ENCODE data around the gene ATP6V0B. TPM values are rescaled to one million over a fixed set of nuclear protein-coding genes. Genes with fewer than 3 reads are reported as not detected.

Gene ATP6V0B
- total and polyA plus RNA-seq, 2 of the 13 experiments (the other 11 are each of a cell fraction or from before 2014, with no cell fraction given) = 157 to 161 TPM

- no peak overlapping the region for H3K4me2 ChIP-seq (ENCODE audit: low read depth, low read length)
- POLR2A ChIA-PET = interaction anchor here (1.1 to 1.2 kb wide), 2 partner anchors 17 to 48 kb away, joined by 3 to 4 read pairs; no protein-coding TSS in a partner anchor
- intact Hi-C loops (cut with micrococcal nuclease; ENCODE audit: unreplicated experiment) (loop anchor here (2.0 kb wide), 1 partner anchor 42 kb away; no protein-coding TSS in a partner anchor), in situ Hi-C loops (cut with HindIII; ENCODE audit: extremely low pct_ligation_motif_present, low pct_unique_long_range_greater_than_20kb) (loop anchor here (5.0 kb wide), 1 partner anchor 37 kb away; the partner anchor contains the start of gene SLC6A9)
- no peak overlapping the region for H2AFZ ChIP-seq (ENCODE audit: low read length)
- no peaks in the 10 kb centered on the region for H3K79me2 ChIP-seq (ENCODE audit: insufficient read depth, low read length)
- no peaks in the 10 kb centered on the region for H3K27me3 ChIP-seq (ENCODE audit: control insufficient read depth in 1 of 2, insufficient read depth in 2 of 2, low read length in 2 of 2)
- 46% methylated on average over 5 of the region's 15 CpGs for WGBS (ENCODE audit: low lambda C conversion rate)
- no peak overlapping the region for H3K4me3 ChIP-seq (replicated peaks in 1 of 3; ENCODE audit: insufficient read depth in 1 of 3, low read depth in 2 of 3, low read length in 3 of 3)
- CTCF ChIA-PET (ENCODE audit: low intra/inter-chr PET ratio, low total read pairs) = interaction anchor here (1.3 to 1.5 kb wide), 2 partner anchors 41 to 53 kb away, joined by 6 to 8 read pairs; no protein-coding TSS in a partner anchor
- peak; percentile 50 for FAIRE-seq
- peaks cover 2 to 3% of the 10 kb centered on the region in 2 experiments; a peak in 2 of 5 replicates for H3K36me3 ChIP-seq (replicated peaks in 1 of 2; ENCODE audit: control insufficient read depth in 1 of 2, insufficient read depth in 2 of 2, low read length in 2 of 2)
- peak; percentile 63 for ATAC-seq
- DNase-seq (ENCODE audit: low spot score) = peak; percentile 40
- no peak overlapping the region for H3K27ac ChIP-seq (ENCODE audit: extremely low read length, insufficient read depth, low read length)
- no peaks in the 10 kb centered on the region for H4K20me1 ChIP-seq (ENCODE audit: insufficient read depth, low read length)
- BruUV-seq (replicated peaks) = no TSS peak
- peaks cover 54% of the 10 kb centered on the region for H3K4me1 ChIP-seq (ENCODE audit: insufficient read depth, low read length)
- H3K9me3 ChIP-seq (ENCODE audit: low read length) = no peaks in the 10 kb centered on the region
- H3K9ac ChIP-seq (ENCODE audit: insufficient read depth, low read depth, low read length) = no peak overlapping the region
- 0 out of 2 replicates have a peak, but pooled peaks have one; percentile 20 for TF ChIP-seq ZNF580 (CRISPR knock-in tag; IDR thresholded peaks at IDR 0.05; ENCODE audit: borderline replicate concordance, low read depth)
- peak; percentile 50 for TF ChIP-seq THAP11 (CRISPR knock-in tag; IDR thresholded peaks at IDR 0.05)
- TF ChIP-seq HMGXB4 (CRISPR knock-in tag; IDR thresholded peaks at IDR 0.05; ENCODE audit: borderline replicate concordance in 1 of 2, low read depth in 1 of 2) = peak in 1 of 2 experiments; percentile 55; a peak in 1 of 4 replicates
- TF ChIP-seq ZNF674 (CRISPR knock-in tag; IDR thresholded peaks at IDR 0.05; ENCODE audit: low read depth) = no peak
- TF ChIP-seq SMAD3 (CRISPR knock-in tag; IDR thresholded peaks at IDR 0.05) = no peak
- peak; percentile 26; the same call in 1 of the 2 replicates for TF ChIP-seq MAZ (IDR thresholded peaks at IDR 0.05; ENCODE audit: borderline replicate concordance, low read depth, low read length)
- no peak for TF ChIP-seq MAZ (CRISPR knock-in tag; IDR thresholded peaks at IDR 0.05; ENCODE audit: low read depth)
- peak; percentile 23; the same call in 1 of the 2 replicates for TF ChIP-seq RXRB (CRISPR knock-in tag; IDR thresholded peaks at IDR 0.05; ENCODE audit: borderline replicate concordance)
- TF ChIP-seq MEF2D (CRISPR knock-in tag; IDR thresholded peaks at IDR 0.05) = no peak
- TF ChIP-seq ZNF704 (CRISPR knock-in tag; IDR thresholded peaks at IDR 0.05; ENCODE audit: borderline replicate concordance) = no peak
- TF ChIP-seq ZNF792 (CRISPR knock-in tag; IDR thresholded peaks at IDR 0.05) = no peak
- peak; percentile 49 for TF ChIP-seq SMC3 (IDR thresholded peaks at IDR 0.05; ENCODE audit: low read length)
- TF ChIP-seq RFX1 (IDR thresholded peaks at IDR 0.05) = no peak
- TF ChIP-seq ZMAT3 (CRISPR knock-in tag; conservative IDR thresholded peaks at IDR 0.05) = no peak
- no peak for TF ChIP-seq SIX1 (CRISPR knock-in tag; IDR thresholded peaks at IDR 0.05; ENCODE audit: borderline replicate concordance)
- TF ChIP-seq MTF1 (CRISPR knock-in tag; IDR thresholded peaks at IDR 0.05) = no peak
- TF ChIP-seq NFATC3 (CRISPR knock-in tag; IDR thresholded peaks at IDR 0.05) = no peak
- no peak for TF ChIP-seq ZBTB20 (CRISPR knock-in tag; IDR thresholded peaks at IDR 0.05; ENCODE audit: borderline replicate concordance, low read depth)
- peak; percentile 36 for TF ChIP-seq TEAD3 (CRISPR knock-in tag; optimal IDR thresholded peaks at IDR 0.05; ENCODE audit: borderline replicate concordance)
- TF ChIP-seq DR1 (CRISPR knock-in tag; IDR thresholded peaks at IDR 0.05) = no peak
- TF ChIP-seq HDAC2 (CRISPR knock-in tag; IDR thresholded peaks at IDR 0.05) = no peak
- TF ChIP-seq ZNF83 (CRISPR knock-in tag; IDR thresholded peaks at IDR 0.05; ENCODE audit: borderline replicate concordance) = no peak
These were observed 20.3 kb downstream of the ATP6V0B start for GRCh38 chr1:43994794-43995790.

Data from HepG2 (cell line).